ENCODE data around the gene GAS6.
"Not testable (repeated sequence)": the region's sequence is repeated elsewhere in the genome, so short reads cannot be mapped to it uniquely, and the experiment has no call there.

Gene GAS6

GRCh38 chr13:113806104-113806471 lies 57.8 kb downstream of the GAS6 start:
- DNase-seq (ENCODE audit: low read depth): no peak

- DNase-seq (ENCODE audit: low read depth): no peak
Measured at GRCh38 chr13:113805431-113806103, 58.3 kb downstream of the GAS6 start.

- DNase-seq (ENCODE audit: low read depth): no peak
Measured at GRCh38 chr13:113804703-113805430, 59.0 kb downstream of the GAS6 start.

GRCh38 chr13:113804017-113804702 lies 59.7 kb downstream of the GAS6 start:
- no peak for DNase-seq (ENCODE audit: low read depth)

GRCh38 chr13:113803409-113804016 lies 60.4 kb downstream of the GAS6 start:
- no peak for DNase-seq (ENCODE audit: low read depth)

GRCh38 chr13:113802761-113803160 lies 61.1 kb downstream of the GAS6 start:
- DNase-seq (ENCODE audit: low read depth): no peak

GRCh38 chr13:113802090-113802531 lies 61.8 kb downstream of the GAS6 start:
- DNase-seq (ENCODE audit: low read depth): no peak

GRCh38 chr13:113801289-113801961 lies 62.5 kb downstream of the GAS6 start:
- no peak for DNase-seq (ENCODE audit: low read depth)

GRCh38 chr13:113800576-113800926 lies 63.3 kb downstream of the GAS6 start:
- no peak for DNase-seq (ENCODE audit: low read depth)

GRCh38 chr13:113798200-113798811 lies 65.6 kb downstream of the GAS6 start:
- DNase-seq (ENCODE audit: low read depth): no peak

GRCh38 chr13:113796964-113797676 lies 66.8 kb downstream of the GAS6 start:
- no peak for DNase-seq (ENCODE audit: low read depth)

GRCh38 chr13:113796211-113796963 lies 67.5 kb downstream of the GAS6 start:
- DNase-seq (ENCODE audit: low read depth): no peak

GRCh38 chr13:113795362-113795761 lies 68.5 kb downstream of the GAS6 start:
- not testable (repeated sequence) for DNase-seq (ENCODE audit: low read depth)

- no peak for DNase-seq (ENCODE audit: low read depth)
Measured at GRCh38 chr13:113794764-113795173, 69.1 kb downstream of the GAS6 start.

GRCh38 chr13:113794086-113794485 lies 69.8 kb downstream of the GAS6 start:
- no peak for DNase-seq (ENCODE audit: low read depth)

- no peak for DNase-seq (ENCODE audit: low read depth)
Measured at GRCh38 chr13:113793718-113794085, 70.2 kb downstream of the GAS6 start.

GRCh38 chr13:113792886-113793717 lies 70.8 kb downstream of the GAS6 start:
- no peak for DNase-seq (ENCODE audit: low read depth)

- no peak for DNase-seq (ENCODE audit: low read depth)
Measured at GRCh38 chr13:113792236-113792770, 71.6 kb downstream of the GAS6 start.

GRCh38 chr13:113791761-113792160 lies 72.1 kb downstream of the GAS6 start:
- no peak for DNase-seq (ENCODE audit: low read depth)

Data from activated T-cell treated with anti-CD3 and anti-CD28 coated beads for 48 hours (primary cell).